Measurements from ENCODE around the gene TPCN2.

Gene TPCN2

DNA sequence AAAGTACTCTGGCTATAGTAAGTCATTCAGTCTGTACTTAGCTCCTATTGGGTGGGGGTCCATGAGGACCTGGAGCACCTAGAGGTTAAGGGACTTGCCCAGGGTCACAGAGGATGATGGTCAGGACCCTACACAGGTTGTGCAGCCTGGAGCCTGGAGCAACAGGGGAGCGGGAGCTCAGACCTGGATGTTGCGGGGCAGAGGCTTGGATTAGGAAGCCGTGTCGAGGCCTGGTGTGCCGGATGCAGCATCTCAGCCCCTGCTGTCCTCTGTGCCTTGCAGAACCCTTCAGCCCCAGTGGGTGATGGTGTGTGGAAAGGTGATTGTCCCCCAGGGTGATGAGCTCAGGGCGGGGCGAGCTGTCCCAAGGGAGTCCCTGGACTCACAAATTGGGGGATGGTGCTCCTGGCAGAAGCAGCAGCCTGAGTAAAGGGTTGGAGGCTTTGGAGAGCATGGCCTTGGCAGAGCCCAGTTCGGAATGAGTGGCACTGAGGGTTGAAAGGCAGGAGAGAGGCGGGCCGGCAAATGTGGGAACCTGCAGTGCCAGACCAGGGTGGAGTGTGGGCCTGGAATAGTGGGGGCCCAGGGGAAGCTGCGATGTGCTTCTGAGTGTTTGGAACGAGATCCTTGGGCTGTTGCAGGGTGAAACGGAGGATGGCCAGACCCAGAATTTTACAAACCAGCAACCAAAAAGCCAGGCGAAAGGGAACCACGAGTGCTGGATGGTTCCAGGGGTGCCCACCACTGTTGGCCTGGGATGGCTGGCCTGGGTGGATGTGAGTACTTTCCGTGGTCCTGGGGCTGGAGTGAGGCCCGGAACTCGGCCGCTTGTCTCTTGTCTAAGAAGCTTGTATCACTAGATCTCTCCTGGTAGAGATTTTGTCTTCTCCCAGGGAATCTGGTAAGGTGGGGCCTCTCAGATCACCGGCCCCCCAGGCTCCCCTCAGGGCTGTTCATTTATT lies 2.9 kb downstream of the TPCN2 start:
- H3K23ac ChIP-seq (ENCODE audit: low read length in 2 of 2): peak overlapping the region in 1 of 2 experiments; percentile 79

DNA sequence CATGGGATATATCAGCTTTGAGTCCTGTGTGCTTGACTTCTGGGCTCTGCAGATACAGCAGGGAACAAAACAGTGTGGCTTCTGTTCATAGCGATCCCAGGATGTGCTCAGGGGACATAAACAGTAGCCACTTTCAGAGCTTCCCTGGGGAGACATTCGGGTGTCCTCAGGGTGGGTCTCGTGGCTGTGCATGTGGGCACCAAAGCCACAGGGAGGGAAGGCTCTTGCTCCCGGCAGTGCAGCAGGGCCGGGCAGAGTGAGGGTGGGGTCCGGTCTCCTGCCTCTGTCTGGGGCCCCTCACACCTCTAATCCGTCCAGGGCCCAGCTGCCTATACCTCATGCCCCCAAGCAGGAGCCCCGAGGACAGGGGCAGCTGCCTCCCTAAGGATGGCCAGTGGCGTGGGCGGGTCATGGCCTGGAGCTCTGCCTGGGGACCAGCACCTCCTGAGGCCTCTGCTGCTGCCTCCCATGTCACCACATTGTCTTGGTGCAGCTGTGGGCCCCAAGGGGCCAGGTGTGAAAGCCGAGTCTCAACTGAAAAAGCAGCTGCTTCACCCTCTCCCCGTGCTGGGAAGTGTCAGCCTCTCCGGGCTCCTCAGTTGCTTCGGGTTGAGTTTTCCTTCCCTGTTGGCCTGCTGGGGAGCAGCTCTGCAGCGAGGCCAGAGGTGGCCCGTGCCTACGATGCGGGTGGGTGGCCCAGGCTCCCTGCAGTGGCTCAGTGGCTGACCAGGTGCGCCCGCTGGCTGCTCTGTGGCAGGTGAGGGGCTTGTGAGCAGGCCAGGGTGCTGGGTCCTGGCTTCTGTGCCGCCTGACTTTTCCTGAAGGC lies 3.8 kb downstream of the TPCN2 start:
- peaks cover 61% of the 10 kb centered on the region for H3K79me1 ChIP-seq (replicated peaks; ENCODE audit: low read length, poor library complexity, severe bottlenecking)
- no peak overlapping the region for H2AFZ ChIP-seq (ENCODE audit: low read depth, low read length)
- H3K4me1 ChIP-seq (ENCODE audit: control insufficient read depth, insufficient read depth, low read depth, low read length): peaks cover 19% of the 10 kb centered on the region
- no peak for DNase-seq
- no peaks in the 10 kb centered on the region for H3K9me3 ChIP-seq (ENCODE audit: control insufficient read depth, low read length)
- peaks cover 28 to 38% of the 10 kb centered on the region in 2 experiments for H3K36me3 ChIP-seq (ENCODE audit: control insufficient read depth in 1 of 2, insufficient read depth in 2 of 2, low read depth in 1 of 2, low read length in 2 of 2)
- H3K9ac ChIP-seq (ENCODE audit: low read length): peak overlapping the region; percentile 37
- H3K4me3 ChIP-seq (ENCODE audit: insufficient read depth in 1 of 2, low read depth in 1 of 2, low read length in 2 of 2): no peak overlapping the region
- no peak overlapping the region for H2BK5ac ChIP-seq (ENCODE audit: low read depth, low read length, poor library complexity, severe bottlenecking)
- H2BK120ac ChIP-seq (ENCODE audit: low read depth, low read length): no peak overlapping the region
- no peak overlapping the region for H2BK12ac ChIP-seq (ENCODE audit: low read length in 2 of 2)
- no peak overlapping the region for H2AK5ac ChIP-seq (ENCODE audit: low read length, severe bottlenecking)
- H3K18ac ChIP-seq (ENCODE audit: low read depth in 1 of 2, low read length in 2 of 2): no peak overlapping the region
- peak overlapping the region in 1 of 2 experiments; percentile 27 for H3K23ac ChIP-seq (ENCODE audit: low read length in 2 of 2)
- H3K4me2 ChIP-seq (ENCODE audit: low read length, poor library complexity, severe bottlenecking): no peak overlapping the region
- H3K4ac ChIP-seq (ENCODE audit: low read depth in 1 of 2, low read length in 2 of 2): no peak overlapping the region
- 88% methylated on average over 21 of the region's 21 CpGs for WGBS
- H4K8ac ChIP-seq (ENCODE audit: low read length): no peak overlapping the region
- H4K91ac ChIP-seq (ENCODE audit: low read length): no peak overlapping the region
- H2BK15ac ChIP-seq (ENCODE audit: low read depth, poor library complexity, severe bottlenecking): no peak overlapping the region
- no peak overlapping the region for H3K27ac ChIP-seq (ENCODE audit: low read length, poor library complexity, severe bottlenecking)
- no peaks in the 10 kb centered on the region for H3K27me3 ChIP-seq (ENCODE audit: control insufficient read depth in 1 of 2, insufficient read depth in 1 of 2, low read length in 2 of 2)
- no peak overlapping the region for H3K14ac ChIP-seq (ENCODE audit: low read length in 2 of 2)

More for the DNA sequence above, 2.9 kb downstream of the TPCN2 start:
- Histone ChIP-seq H4K91ac (ENCODE audit: low read length) (no peak overlapping the region), H3K4ac (ENCODE audit: low read depth in 1 of 2, low read length in 2 of 2) (no peak overlapping the region), H2AFZ (ENCODE audit: low read depth, low read length) (no peak overlapping the region), H2BK120ac (ENCODE audit: low read depth, low read length) (no peak overlapping the region), H3K27me3 (ENCODE audit: control insufficient read depth in 1 of 2, insufficient read depth in 1 of 2, low read length in 2 of 2) (no peaks in the 10 kb centered on the region), H3K9me3 (ENCODE audit: control insufficient read depth, low read length) (no peaks in the 10 kb centered on the region), H3K4me2 (ENCODE audit: low read length, poor library complexity, severe bottlenecking) (no peak overlapping the region), H4K8ac (ENCODE audit: low read length) (peak overlapping the region; percentile 12), H3K4me3 (ENCODE audit: insufficient read depth in 1 of 2, low read depth in 1 of 2, low read length in 2 of 2) (peak overlapping the region in 1 of 2 experiments; percentile 8), H2BK15ac (ENCODE audit: low read depth, poor library complexity, severe bottlenecking) (no peak overlapping the region), H3K79me1 (replicated peaks; ENCODE audit: low read length, poor library complexity, severe bottlenecking) (peaks cover 55% of the 10 kb centered on the region), H2BK12ac (ENCODE audit: low read length in 2 of 2) (peak overlapping the region in 1 of 2 experiments; percentile 15), H3K18ac (ENCODE audit: low read depth in 1 of 2, low read length in 2 of 2) (no peak overlapping the region), H2AK5ac (ENCODE audit: low read length, severe bottlenecking) (no peak overlapping the region), H2BK5ac (ENCODE audit: low read depth, low read length, poor library complexity, severe bottlenecking) (no peak overlapping the region), H3K36me3 (ENCODE audit: control insufficient read depth in 1 of 2, insufficient read depth in 2 of 2, low read depth in 1 of 2, low read length in 2 of 2) (peaks cover 24 to 33% of the 10 kb centered on the region in 2 experiments), H3K9ac (ENCODE audit: low read length) (peak overlapping the region; percentile 37), H3K14ac (ENCODE audit: low read length in 2 of 2) (no peak overlapping the region), H3K27ac (ENCODE audit: low read length, poor library complexity, severe bottlenecking) (no peak overlapping the region), H3K4me1 (ENCODE audit: control insufficient read depth, insufficient read depth, low read depth, low read length) (peaks cover 19% of the 10 kb centered on the region)
- WGBS: 94% methylated on average over 20 of the region's 20 CpGs
- DNase-seq: no peak

DNA sequence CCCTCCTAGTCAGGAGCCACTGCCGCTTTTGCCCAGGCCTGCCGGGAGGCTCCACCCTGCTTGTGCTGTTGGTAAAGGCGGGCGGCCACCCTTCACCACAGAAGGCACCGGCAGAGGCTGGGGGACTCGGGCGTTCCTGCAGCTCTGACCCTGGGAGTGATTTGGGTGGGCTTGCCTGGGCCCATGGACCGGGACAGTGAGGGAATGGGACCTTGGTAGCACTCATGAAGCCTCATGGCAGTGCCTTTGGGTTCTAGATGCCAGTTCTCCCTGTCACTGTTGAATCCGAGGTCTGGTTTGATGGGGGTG lies 4.4 kb downstream of the TPCN2 start:
- DNase-seq: no peak

More for the DNA sequence above, 4.4 kb downstream of the TPCN2 start:
- Histone ChIP-seq H3K27ac (ENCODE audit: low read length, poor library complexity, severe bottlenecking) (no peak overlapping the region), H3K23ac (ENCODE audit: low read length in 2 of 2) (no peak overlapping the region), H3K27me3 (ENCODE audit: control insufficient read depth in 1 of 2, insufficient read depth in 1 of 2, low read length in 2 of 2) (no peaks in the 10 kb centered on the region), H2AK5ac (ENCODE audit: low read length, severe bottlenecking) (no peak overlapping the region), H2BK120ac (ENCODE audit: low read depth, low read length) (no peak overlapping the region), H2BK5ac (ENCODE audit: low read depth, low read length, poor library complexity, severe bottlenecking) (no peak overlapping the region), H2BK15ac (ENCODE audit: low read depth, poor library complexity, severe bottlenecking) (no peak overlapping the region), H3K36me3 (ENCODE audit: control insufficient read depth in 1 of 2, insufficient read depth in 2 of 2, low read depth in 1 of 2, low read length in 2 of 2) (peaks cover 33 to 43% of the 10 kb centered on the region in 2 experiments), H3K4ac (ENCODE audit: low read depth in 1 of 2, low read length in 2 of 2) (no peak overlapping the region), H3K4me2 (ENCODE audit: low read length, poor library complexity, severe bottlenecking) (no peak overlapping the region), H4K91ac (ENCODE audit: low read length) (no peak overlapping the region), H3K9ac (ENCODE audit: low read length) (no peak overlapping the region), H3K14ac (ENCODE audit: low read length in 2 of 2) (no peak overlapping the region), H3K4me3 (ENCODE audit: insufficient read depth in 1 of 2, low read depth in 1 of 2, low read length in 2 of 2) (no peak overlapping the region), H3K9me3 (ENCODE audit: control insufficient read depth, low read length) (no peaks in the 10 kb centered on the region), H3K4me1 (ENCODE audit: control insufficient read depth, insufficient read depth, low read depth, low read length) (peaks cover 19% of the 10 kb centered on the region), H2AFZ (ENCODE audit: low read depth, low read length) (no peak overlapping the region), H3K18ac (ENCODE audit: low read depth in 1 of 2, low read length in 2 of 2) (no peak overlapping the region), H3K79me1 (replicated peaks; ENCODE audit: low read length, poor library complexity, severe bottlenecking) (peaks cover 61% of the 10 kb centered on the region), H2BK12ac (ENCODE audit: low read length in 2 of 2) (no peak overlapping the region), H4K8ac (ENCODE audit: low read length) (no peak overlapping the region)
- WGBS: 97% methylated on average over 9 of the region's 9 CpGs
